HG03060 (cell line): ENCODE measurements around the gene NCK2.

Experiments
- ATAC-seq: cut with Tn5 transposase; IDR thresholded peaks from one replicate; pipeline ENCODE4 v1.9.1; 2021; ENCODE audit warnings: low read depth, moderate number of reproducible peaks; ENCODE audit not compliant: unreplicated experiment

Gene NCK2

GRCh38 chr2:105734762-105735538, 9.8 kb upstream of the NCK2 start:
- no peak for ATAC-seq

GRCh38 chr2:105736145-105736544, 8.6 kb upstream of the NCK2 start:
- ATAC-seq, result no peak

DNA sequence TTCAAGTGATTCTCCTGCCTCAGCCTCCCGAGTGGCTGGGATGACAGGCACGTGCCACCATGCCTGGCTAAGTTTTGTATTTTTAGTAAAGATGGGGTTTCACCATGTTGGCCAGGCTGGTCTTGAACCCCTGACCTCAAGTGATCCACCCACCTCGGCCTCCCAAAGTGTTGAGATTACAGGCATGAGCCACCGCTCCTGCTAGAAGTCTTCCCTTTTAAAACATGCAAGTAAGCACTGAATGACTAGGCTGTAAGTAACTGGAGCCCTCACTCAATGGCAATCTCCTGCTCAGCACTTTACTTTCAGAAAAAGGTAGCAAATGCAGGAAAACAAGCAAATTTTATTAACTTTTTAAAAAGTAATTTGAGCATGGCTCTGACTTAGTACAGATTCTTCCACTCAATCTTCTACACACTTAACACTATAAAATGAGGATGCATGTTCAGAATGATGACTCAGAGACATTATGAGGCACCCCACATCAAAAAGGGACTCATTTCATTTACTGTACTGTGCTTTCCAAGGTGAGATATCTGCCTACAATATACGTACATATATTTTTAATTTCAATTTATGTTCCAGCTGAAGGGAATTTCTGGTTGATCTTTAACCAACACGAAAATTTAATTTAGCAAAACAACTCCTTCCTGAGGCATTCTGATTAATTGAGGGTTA, 6.6 kb upstream of the NCK2 start:
- ATAC-seq, result no peak

GRCh38 chr2:105738658-105739241, 6.0 kb upstream of the NCK2 start:
- ATAC-seq, result no peak

DNA sequence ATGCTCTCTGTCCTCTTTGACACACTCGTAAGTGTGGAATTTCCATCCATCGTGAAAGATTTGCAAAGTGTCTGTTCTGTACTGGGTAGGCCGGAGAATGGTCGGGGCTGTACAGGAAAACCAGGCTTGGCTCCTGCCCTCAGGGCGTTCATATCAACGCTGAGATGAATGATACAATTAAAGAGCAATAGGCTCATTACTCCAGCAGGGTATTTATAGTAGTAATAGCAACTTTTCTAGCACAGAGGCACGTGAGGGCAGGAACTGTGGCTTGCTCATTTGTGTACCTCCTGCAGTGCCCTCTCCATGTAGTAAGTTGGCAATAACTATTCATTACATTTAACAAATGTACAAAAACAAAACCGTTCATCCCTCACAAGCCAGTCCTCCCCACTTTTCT, 5.3 kb upstream of the NCK2 start:
- ATAC-seq, result no peak

- no peak for ATAC-seq
These were observed 4.7 kb upstream of the NCK2 start for GRCh38 chr2:105739944-105740530.

- no peak for ATAC-seq
These were observed 3.5 kb upstream of the NCK2 start for GRCh38 chr2:105741174-105741573.

DNA sequence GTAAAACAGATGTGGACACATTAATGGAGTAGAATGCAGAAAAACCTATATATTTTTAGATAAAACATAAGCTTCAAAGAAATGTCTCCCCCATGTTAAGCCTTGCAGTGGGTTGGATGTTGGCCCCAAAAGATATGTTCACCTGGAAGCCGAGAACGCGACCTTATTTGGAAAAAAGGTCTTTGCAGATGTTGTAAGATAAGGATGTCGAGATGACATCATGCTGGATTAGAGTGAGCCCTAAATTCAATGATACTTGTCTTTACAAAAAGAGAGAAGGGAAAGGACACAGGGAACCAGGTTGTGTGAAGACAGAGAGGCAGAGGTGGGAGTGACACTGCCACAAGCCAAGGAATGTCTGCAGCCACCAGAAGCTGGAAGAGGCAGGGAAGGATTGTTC, 3.1 kb upstream of the NCK2 start:
- ATAC-seq, result no peak

- ATAC-seq, result no peak
These were observed 412 bp upstream of the NCK2 start for GRCh38 chr2:105744091-105744908.

GRCh38 chr2:105746177-105747080, 1.7 kb downstream of the NCK2 start:
- ATAC-seq, result peak; percentile 57

- no peak for ATAC-seq
These were observed 2.7 kb downstream of the NCK2 start for GRCh38 chr2:105747254-105747894.

DNA sequence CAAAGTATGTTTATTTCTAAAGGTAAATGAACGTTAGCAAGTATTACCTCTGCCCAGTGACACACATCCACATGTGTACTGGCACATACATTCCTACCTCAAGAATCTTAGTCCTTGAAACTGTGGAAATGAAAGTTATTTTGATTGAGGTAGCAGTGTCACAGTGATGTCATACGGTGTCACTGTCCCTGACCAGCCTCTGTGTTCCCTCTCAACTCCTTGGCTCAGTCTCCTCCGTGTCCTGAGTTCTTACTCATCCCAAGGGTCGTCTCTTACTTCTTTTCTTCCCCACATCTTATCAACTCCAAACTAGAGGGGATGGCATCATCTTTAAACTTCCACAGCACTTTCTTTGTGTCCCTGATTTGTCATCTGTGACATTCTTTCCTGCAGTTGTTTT, 3.3 kb downstream of the NCK2 start:
- ATAC-seq, result no peak

DNA sequence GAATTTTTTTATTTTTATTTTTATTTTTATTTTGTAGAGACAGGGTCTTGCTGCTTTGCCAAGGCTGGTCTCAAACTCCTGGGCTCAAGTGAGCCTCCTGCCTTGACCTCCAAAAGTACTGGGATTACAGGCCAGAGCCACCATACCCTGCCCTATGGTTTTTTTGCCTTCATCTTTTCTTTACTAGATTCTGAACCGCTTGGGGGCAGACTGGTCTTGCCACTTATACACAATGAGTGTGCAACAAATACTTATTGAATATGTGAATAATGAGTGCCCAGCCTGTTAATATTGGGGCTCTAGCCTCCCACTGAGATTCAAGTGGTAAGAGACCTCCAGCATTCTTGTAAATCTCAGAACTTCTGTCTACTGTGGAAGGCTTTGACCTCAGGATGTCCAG, 3.9 kb downstream of the NCK2 start:
- ATAC-seq, result no peak

DNA sequence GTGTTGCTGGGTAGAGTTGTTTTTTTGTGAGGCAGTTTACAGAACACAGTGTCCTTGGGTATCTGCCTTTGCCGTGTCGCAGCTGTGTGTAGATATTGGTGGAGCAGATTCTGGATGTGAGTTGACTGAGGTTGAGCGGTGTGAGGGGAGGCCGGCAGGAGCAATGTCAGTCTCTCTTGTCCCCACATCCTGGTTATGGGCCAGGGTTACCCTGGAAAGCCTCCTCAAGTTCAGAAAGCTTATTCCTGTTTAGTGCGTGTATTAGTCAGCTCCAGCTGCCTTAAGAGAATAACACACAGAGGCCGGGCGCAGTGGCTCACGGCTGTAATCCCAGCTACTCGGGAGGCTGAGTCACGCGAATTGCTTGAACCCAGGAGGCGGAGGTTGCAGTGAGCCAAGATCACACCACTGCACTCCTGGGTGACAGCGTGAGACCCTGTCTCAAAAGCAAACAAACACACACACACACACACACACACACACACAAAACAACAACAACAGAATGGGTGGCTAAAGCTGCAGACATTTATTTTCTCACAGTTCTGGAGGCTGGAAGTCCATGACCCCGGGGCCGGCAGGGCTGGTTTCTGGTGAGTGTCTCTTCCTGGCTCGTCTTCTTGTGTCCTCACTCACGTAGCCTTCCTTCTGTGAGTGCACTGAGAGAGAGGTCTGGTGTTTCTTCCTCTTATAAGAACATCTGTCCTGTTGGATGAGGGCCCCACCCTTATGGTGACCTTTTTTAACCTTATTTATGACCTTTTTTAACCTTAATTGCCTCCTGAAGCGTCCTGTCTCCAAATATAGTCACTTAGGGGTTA, 5.1 kb downstream of the NCK2 start:
- no peak for ATAC-seq

GRCh38 chr2:105750735-105751134, 6.0 kb downstream of the NCK2 start:
- no peak for ATAC-seq

DNA sequence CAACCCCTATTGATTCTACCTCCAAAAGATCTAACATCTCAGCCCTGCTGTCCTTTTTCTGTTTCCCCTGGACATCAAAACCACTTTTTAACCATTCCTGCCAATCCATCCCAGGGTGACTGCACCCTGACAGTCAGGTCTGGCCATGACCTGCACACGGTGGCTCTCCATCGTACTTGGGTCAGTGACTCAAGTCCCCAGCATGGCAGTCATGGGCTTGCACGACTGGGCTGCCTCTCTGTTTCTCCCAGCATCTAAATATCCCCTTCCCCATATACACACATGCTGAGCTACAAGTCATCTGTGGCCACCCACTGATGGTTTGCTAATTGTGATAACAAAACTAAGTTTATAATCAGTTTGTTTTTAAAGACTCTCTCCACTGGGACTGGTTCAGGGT, 6.6 kb downstream of the NCK2 start:
- ATAC-seq, result no peak

GRCh38 chr2:105752691-105753358, 8.1 kb downstream of the NCK2 start:
- no peak for ATAC-seq

DNA sequence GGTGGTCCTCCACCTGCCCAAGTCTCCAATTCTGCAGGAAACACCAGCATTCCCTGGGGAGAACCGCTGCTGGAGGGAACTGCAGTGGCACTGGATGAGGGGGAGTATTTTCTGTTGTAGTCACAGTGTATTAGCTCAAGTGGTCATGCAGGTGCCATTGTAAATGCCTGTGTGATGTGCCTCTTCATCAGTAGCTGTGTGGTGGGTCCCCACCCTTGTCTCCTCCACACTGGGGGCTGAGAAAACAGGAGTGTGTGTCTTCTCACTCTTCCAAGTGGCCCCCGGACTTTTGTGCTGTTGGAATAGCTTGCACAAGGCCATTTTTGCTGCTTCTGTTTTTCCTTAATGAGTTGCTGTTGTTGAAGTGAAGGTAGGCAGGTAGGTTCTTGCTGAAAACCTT, 8.7 kb downstream of the NCK2 start:
- no peak for ATAC-seq
